Activated T-helper 2 cell treated with anti-CD3 and anti-CD28 coated beads, Interferon-gamma antibody, Interleukin-2, Interleukin-4, amounts not matched to agents 10 μg/mL and 5 μg/mL and 100 μg/mL, durations not matched to agents 14 hours and 24 hours and 36 hours (primary cell): ENCODE measurements around the gene TTYH3. TPM values are rescaled to one million over a fixed set of nuclear protein-coding genes. Genes with fewer than 3 reads are reported as not detected.
"Not testable (repeated sequence)": the region's sequence is repeated elsewhere in the genome, so short reads cannot be mapped to it uniquely, and the experiment has no call there.

Experiments used
- DNase-seq: peaks from one replicate; pipeline ENCODE4 v3.0.0; 2021; ENCODE audit warnings: low spot score
- H3K27ac Mint-ChIP-seq: one replicate; pipeline ENCODE4 v1.8.0; 2021; ENCODE audit warnings: mixed read lengths
- H3K27me3 Mint-ChIP-seq: one replicate; pipeline ENCODE4 v1.8.0; 2021; ENCODE audit warnings: low read depth, mixed read lengths
- H3K36me3 Mint-ChIP-seq: one replicate; pipeline ENCODE4 v1.8.0; 2021; ENCODE audit warnings: low read depth, mixed read lengths
- H3K4me1 Mint-ChIP-seq: one replicate; pipeline ENCODE4 v1.8.0; 2021; ENCODE audit warnings: low read depth, mixed read lengths
- H3K4me3 Mint-ChIP-seq: one replicate; pipeline ENCODE4 v1.8.0; 2021; ENCODE audit warnings: low read depth, mild to moderate bottlenecking, moderate library complexity, mixed read lengths
- H3K9me3 Mint-ChIP-seq: one replicate; pipeline ENCODE4 v1.8.0; 2021; ENCODE audit warnings: mixed read lengths
- intact Hi-C: fragments of 100-400 bp; cut with micrococcal nuclease; formaldehyde crosslinking; loops from one replicate; pipeline ENCODE4 v1.15.1; 2023
- total RNA-seq: library from RNA; stranded (reverse); gene quantifications from 2 replicates; pipeline ENCODE4 v1.2.3, GENCODE V29; 2022

TTYH3 gene
- total RNA-seq, 1 donor from 2014 or later = 48.7 TPM

DNA sequence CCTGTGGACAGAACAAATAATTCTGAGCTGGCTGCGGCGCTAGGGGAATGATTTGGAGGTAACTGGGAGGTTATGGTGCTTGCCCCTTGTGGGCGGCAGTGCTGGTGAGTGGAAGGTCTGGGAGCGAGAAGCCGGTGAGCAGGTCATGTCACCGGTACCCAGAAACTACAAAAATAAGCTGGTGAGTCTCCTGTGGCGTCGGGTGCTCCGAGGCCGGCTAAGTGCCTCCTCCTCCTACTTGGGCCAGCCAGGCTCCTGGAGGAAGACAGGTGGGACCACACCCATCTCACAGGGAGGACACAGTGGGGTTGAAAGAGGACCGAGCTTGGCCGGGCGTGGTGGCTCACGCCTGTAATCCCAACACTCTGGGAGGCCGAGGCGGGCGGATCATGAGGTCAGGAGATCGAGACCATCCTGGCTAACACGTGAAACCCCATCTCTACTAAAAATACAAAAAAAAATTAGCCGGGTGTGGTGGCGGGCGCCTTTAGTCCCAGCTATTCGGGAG lies 60.2 kb downstream of the TTYH3 start:
- Mint-ChIP-seq H3K4me1 (peaks cover 10% of the 10 kb centered on the region), H3K27me3 (peaks cover 30% of the 10 kb centered on the region)
- H3K27ac Mint-ChIP-seq, DNase-seq, H3K36me3 Mint-ChIP-seq, intact Hi-C loops, H3K4me3 Mint-ChIP-seq, H3K9me3 Mint-ChIP-seq: not testable (repeated sequence)

DNA sequence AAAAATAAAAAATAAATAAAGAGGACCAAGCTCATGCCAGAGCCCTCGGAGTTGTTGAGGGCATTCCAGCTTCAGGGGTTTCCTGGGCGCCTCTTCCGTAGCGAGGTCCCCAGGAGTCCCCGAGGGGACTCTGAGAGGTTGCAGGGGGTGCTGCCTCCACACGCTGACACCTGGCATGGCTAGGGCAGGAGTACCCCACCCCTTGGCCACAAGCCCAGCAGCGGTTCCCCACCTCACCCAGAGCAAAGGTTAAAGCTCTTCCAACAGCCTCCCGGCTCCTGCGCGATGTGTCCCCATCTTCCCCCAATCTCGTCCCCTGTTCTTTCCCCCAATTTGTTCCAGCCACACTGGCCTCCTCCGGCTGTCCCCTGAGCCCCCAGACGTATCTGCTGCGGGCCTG lies 60.8 kb downstream of the TTYH3 start:
- Mint-ChIP-seq H3K4me1 (peaks cover 13% of the 10 kb centered on the region), H3K36me3 (no peaks in the 10 kb centered on the region), H3K9me3 (no peaks in the 10 kb centered on the region), H3K27me3 (peaks cover 25% of the 10 kb centered on the region), H3K27ac (no peak overlapping the region), H3K4me3 (no peak overlapping the region)
- no peak for DNase-seq
- intact Hi-C loops = no loop called here

DNA sequence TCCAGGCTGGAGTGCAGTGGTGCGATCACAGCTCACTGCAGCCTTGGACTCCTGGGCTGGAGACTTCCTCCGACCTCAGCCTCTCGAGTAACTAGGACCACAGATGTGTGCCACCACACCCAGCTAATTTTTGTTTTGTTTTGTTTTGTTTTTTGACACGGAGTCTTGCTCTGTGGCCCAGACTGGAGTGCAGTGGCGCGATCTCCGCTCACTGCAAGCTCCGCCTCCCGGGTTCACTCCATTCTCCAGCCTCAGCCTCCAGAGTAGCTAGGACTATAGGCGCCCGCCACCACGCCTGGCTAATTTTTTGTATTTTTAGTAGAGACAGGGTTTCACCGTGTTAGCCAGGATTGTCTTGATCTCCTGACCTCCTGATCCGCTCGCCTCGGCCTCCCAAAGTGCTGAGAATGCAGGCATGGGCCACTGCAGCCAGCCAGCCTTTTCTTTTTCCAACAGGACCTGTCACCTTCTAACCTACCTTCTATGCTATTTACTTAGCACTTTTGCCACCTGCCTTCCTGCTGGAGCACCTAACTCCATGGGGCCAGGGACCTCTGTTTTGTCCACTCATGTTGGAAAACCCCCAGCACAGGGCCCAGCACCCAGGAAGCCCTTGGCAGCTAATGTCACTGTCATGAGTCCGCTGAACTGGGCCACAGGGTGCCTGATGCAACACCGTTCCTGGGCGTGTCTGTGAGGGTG lies 61.8 kb downstream of the TTYH3 start:
- H3K9me3 Mint-ChIP-seq, DNase-seq, H3K27ac Mint-ChIP-seq, intact Hi-C loops, H3K4me3 Mint-ChIP-seq, H3K36me3 Mint-ChIP-seq: not testable (repeated sequence)
- Mint-ChIP-seq H3K27me3 (peaks cover 24% of the 10 kb centered on the region), H3K4me1 (peaks cover 18% of the 10 kb centered on the region)

DNA sequence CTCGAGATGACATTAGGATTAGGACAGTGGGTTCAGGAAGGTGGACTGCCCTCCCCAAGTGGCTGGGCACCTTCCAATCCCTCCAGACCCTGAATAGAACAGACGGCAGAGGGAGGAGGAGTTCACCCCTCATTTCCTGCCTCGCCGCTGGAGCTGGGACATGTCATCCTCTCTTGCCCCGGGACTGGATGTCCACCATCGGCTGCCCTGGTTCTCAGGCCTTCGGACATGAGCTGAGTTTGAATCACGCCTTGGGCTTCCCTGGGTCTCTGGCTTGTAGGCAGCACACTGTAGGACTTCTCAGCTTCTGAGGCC lies 62.3 kb downstream of the TTYH3 start:
- H3K27me3 Mint-ChIP-seq = peaks cover 19% of the 10 kb centered on the region
- peaks cover 19% of the 10 kb centered on the region for H3K4me1 Mint-ChIP-seq
- H3K27ac Mint-ChIP-seq, H3K4me3 Mint-ChIP-seq, intact Hi-C loops, H3K9me3 Mint-ChIP-seq, H3K36me3 Mint-ChIP-seq, DNase-seq: not testable (repeated sequence)

DNA sequence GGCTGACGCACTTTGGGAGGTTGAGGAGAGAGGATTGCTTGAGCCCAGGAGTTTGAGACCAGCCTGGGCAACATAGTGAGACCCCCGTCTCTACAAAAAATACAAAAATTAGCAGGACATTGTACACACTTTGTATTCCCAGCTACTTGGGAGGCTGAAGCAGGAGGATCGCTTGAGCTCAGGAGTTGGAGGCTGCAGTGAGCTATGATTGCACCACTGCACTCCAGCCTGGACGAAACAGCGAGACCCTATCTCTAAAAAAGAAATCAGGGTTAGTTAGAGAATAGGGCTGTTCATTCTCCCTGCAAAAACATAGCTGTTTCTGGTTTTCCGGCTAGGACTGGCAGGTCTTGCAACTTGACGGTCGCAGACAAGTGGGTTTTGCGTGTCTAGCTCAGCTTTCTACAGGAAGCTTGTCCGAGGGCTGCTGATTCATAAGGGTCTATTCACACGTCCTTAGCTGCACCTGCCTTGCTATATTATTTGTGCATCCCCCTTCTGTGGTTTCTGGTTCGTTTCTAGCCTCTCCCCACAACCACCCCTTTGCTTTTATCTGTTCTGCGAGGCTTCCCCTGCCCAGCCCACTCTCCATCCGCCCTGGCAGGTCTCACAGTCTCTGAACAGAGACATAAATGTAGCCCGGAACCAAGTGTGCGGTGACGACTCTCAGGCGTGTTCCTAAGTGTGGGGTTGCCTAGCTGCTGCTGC lies 66.9 kb downstream of the TTYH3 start:
- Mint-ChIP-seq H3K4me3 (peak overlapping the region; percentile 22), H3K4me1 (peaks cover 32% of the 10 kb centered on the region), H3K27ac (peak overlapping the region; percentile 75), H3K27me3 (peaks cover 4% of the 10 kb centered on the region), H3K36me3 (no peaks in the 10 kb centered on the region), H3K9me3 (no peaks in the 10 kb centered on the region)
- DNase-seq = peak; percentile 79
- intact Hi-C loops = loop anchor here (1.0 kb wide), 1 partner anchor 11 kb away; no protein-coding TSS in a partner anchor

DNA sequence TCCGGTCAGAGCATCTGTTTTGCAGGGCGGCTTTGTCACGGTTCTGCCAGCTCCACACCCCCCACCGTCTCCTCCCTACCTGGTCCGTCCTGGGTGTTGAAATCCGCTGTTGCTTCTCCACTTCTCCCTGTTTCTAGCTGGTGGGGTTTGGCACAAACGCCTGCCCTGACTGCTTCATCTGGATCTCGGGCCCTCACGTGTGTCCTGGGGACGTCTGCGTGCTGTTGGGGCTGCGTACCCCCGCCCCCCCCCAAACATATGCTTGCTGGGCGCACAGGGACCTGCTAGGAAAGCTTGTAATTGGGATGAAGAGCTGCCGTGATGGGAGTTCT lies 67.5 kb downstream of the TTYH3 start:
- H3K9me3 Mint-ChIP-seq = no peaks in the 10 kb centered on the region
- H3K4me3 Mint-ChIP-seq = peak overlapping the region; percentile 30
- peaks cover 4% of the 10 kb centered on the region for H3K27me3 Mint-ChIP-seq
- H3K4me1 Mint-ChIP-seq = peaks cover 32% of the 10 kb centered on the region
- no peaks in the 10 kb centered on the region for H3K36me3 Mint-ChIP-seq
- intact Hi-C loops = loop anchor here (1.0 kb wide), 1 partner anchor 10 kb away; no protein-coding TSS in a partner anchor
- DNase-seq = no peak
- H3K27ac Mint-ChIP-seq = peak overlapping the region; percentile 11

DNA sequence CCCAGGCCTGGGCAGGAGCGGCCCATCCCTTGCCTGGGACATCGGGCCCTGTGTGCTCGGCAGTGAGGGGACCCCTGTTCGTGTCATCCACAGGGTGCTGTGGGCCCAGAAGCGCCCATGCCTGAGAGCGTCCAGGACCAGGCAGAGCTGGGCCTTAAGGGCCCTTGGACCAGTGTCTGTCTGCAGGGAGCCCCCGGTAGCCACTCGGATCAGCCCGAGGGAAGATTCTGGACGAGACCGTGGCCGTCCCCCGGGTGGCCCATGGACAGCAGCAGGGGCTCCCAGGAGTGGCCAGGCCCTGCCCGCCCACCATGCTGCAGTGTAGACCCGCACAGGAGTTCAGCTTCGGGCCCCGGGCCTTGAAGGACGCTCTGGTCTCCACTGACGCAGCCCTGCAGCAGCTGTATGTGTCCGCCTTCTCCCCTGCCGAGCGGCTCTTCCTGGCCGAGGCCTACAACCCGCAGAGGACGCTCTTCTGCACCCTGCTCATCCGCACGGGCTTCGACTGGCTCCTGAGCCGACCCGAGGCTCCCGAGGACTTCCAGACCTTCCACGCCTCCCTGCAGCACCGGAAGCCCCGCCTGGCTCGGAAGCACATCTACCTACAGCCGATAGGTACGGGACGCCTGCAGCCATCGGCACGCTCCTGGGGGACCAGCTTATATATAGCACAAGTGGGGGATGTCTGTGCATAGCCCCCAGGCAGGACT lies 68.5 kb downstream of the TTYH3 start:
- no peak for DNase-seq
- Mint-ChIP-seq H3K27ac (no peak overlapping the region), H3K27me3 (peaks cover 4% of the 10 kb centered on the region), H3K9me3 (no peaks in the 10 kb centered on the region), H3K4me3 (no peak overlapping the region), H3K36me3 (no peaks in the 10 kb centered on the region), H3K4me1 (peaks cover 32% of the 10 kb centered on the region)
- intact Hi-C loops = no loop called here

DNA sequence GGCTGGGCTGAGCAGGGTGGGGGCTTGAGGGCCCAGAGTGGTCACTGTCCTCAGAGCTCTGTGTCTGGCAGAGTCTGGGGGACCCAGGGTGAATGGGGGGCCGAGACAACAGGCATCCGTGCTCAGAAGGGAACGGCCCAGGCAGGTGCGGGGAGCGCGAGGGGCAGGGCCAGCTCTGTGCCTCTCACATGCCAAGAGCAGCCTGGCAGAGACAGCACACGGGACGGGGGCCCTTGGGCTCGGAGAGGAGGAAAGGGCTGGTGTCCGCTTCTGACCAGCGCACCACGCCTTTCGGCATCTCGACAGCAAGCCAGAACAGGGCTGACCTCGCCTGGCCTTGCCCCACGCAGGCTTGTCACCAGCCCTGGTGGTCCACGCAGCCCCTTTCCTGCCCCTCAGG lies 69.6 kb downstream of the TTYH3 start:
- Mint-ChIP-seq H3K27ac (no peak overlapping the region), H3K27me3 (peaks cover 4% of the 10 kb centered on the region), H3K9me3 (no peaks in the 10 kb centered on the region), H3K36me3 (no peaks in the 10 kb centered on the region), H3K4me1 (peaks cover 32% of the 10 kb centered on the region), H3K4me3 (no peak overlapping the region)
- no peak for DNase-seq
- intact Hi-C loops = no loop called here

DNA sequence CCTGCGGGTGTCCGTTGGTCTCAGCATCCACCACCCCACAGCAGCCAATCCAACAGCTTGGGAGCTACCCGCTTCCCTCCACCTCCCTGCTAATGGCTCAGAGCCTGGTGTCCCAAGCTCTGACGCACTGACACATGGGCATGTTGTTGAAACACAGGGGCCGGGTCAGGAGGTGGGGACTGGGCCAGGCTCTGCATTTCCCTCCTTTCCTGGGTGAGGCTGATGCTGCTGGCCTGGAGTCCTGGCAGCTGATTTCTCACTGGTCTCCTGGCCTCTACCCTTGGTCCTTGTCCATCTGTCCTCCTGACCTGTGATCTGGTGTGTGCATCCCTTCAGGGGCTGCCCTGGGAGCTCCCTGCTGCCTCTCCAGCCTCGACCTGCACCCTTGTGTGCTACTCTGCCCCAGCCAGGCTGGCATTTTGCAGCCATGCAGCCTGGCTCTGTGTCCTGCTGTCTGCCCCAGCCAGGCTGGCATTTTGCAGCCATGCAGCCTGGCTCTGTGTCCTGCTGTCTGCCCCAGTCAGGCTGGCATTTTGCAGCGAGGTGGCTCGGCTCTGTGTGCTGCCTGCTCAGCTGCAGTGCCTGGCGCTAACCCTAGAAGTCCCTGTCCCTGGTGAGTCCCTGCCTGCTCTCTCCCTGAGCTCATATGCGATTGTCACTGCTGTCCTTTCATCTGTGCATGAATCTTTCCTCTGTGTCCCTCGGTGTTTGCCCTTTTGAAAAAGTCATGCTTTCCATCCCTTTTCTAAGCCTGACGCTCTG lies 70.2 kb downstream of the TTYH3 start:
- intact Hi-C loops = no loop called here
- no peak overlapping the region for H3K4me3 Mint-ChIP-seq
- H3K27ac Mint-ChIP-seq = no peak overlapping the region
- no peaks in the 10 kb centered on the region for H3K36me3 Mint-ChIP-seq
- H3K4me1 Mint-ChIP-seq = peaks cover 32% of the 10 kb centered on the region
- no peaks in the 10 kb centered on the region for H3K9me3 Mint-ChIP-seq
- peaks cover 4% of the 10 kb centered on the region for H3K27me3 Mint-ChIP-seq
- DNase-seq = no peak

DNA sequence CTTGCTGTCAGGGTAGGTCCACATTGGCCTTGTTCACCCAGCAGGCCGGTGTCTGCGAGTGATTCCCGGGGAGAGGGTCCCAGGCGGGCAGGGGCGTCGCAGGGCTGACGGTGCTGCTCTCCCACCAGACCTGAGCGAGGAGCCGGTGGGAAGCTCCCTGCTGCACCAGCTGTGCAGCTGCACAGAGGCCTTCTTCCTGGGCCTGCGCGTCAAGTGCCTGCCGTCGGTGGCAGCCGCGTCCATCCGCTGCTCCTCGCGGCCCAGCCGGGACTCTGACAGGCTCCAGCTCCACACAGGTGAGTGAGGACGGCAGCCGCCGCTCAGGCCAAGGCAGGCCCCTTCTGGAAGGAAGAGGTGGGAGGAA lies 70.8 kb downstream of the TTYH3 start:
- no peaks in the 10 kb centered on the region for H3K36me3 Mint-ChIP-seq
- intact Hi-C loops = no loop called here

DNA sequence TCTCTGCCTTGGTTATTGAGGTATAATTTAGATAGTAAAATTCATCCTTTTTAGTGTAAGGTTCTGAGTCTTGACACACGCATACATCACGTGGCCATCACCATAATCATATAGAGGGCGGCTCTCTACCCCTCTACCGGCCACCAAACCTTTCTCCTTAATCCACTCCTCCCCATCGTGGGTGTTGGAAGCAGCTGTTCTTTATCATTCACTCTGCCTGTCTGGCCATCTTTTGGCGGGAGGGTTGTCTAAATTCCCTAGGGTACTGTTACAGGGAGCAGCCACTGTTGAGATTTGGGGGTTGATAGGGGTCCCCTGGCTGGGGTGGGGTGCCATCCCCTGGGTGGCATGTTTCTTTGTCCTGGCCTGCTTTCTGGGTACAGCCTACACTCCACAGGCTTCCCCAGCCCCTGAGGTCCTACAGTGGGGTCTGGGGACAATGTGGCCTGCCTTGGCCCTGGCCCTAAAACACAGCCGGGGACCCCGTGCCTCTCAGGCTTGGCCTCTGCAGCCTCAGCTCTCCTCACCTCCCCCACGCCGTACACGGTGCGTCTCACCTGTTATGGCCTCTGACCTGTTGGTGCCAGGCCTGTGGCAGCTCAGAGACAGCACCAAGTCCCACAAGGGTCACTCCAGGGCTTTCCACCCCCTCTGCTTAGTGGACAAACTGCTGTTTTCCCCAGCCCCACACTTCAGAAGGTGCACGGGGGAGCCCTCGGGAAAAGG lies 73.7 kb downstream of the TTYH3 start:
- Mint-ChIP-seq H3K9me3 (no peaks in the 10 kb centered on the region), H3K4me1 (peaks cover 18% of the 10 kb centered on the region), H3K27ac (no peak overlapping the region), H3K4me3 (no peak overlapping the region), H3K27me3 (peaks cover 7% of the 10 kb centered on the region), H3K36me3 (no peaks in the 10 kb centered on the region)
- no peak for DNase-seq
- intact Hi-C loops = no loop called here

More for the DNA sequence above, 70.8 kb downstream of the TTYH3 start:
- no peak for DNase-seq
- peaks cover 31% of the 10 kb centered on the region for H3K4me1 Mint-ChIP-seq
- no peak overlapping the region for H3K4me3 Mint-ChIP-seq
- H3K9me3 Mint-ChIP-seq = no peaks in the 10 kb centered on the region
- H3K27ac Mint-ChIP-seq = no peak overlapping the region
- peaks cover 7% of the 10 kb centered on the region for H3K27me3 Mint-ChIP-seq

DNA sequence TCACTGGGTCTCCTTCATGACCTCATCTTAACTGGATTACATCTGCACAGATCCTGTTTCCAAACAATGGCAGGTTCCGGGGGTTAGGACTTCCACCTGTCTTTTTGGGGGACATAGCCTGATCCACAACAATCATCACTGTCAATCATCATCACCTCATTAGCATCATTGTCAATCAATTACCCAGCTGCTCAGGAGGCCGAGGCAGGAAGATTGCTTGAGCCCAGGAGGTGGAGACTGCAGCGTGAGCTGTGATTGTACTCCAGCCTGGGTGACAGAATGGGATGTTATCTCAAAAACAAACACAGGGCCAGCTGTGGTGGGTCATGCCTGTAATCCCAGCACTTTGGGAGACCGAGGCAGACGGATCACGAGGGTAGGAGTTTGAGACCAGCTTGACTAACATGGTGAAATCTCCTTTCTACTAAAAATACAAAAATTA lies 74.9 kb downstream of the TTYH3 start:
- DNase-seq = no peak
- Mint-ChIP-seq H3K4me3 (no peak overlapping the region), H3K27ac (no peak overlapping the region), H3K27me3 (peaks cover 7% of the 10 kb centered on the region), H3K36me3 (no peaks in the 10 kb centered on the region), H3K9me3 (no peaks in the 10 kb centered on the region), H3K4me1 (peaks cover 24% of the 10 kb centered on the region)
- intact Hi-C loops = no loop called here
